Loucy (cell line): ENCODE results near the gene XRCC4.

ENCODE experiments used
- H2AFZ ChIP-seq: fragments of 200-600 bp; sonication (generic); 2 replicates; pipeline ENCODE4 v1.6.0; 2016; ENCODE audit warnings: antibody characterized with exemption, mild to moderate bottlenecking, low read length, moderate library complexity
- H3F3A ChIP-seq: fragments of 200-600 bp; 2 replicates; pipeline ENCODE4 v1.6.0; 2016; ENCODE audit warnings: antibody characterized with exemption, low read depth, mild to moderate bottlenecking
- H3K27me3 ChIP-seq: fragments of 200-600 bp; sonication (generic); 2 replicates; pipeline ENCODE4 v1.6.1; 2014; ENCODE audit warnings: low read length, mild to moderate bottlenecking; ENCODE audit not compliant: insufficient read depth, poor library complexity, severe bottlenecking
- H3K36me3 ChIP-seq: fragments of 200-600 bp; sonication (generic); 2 replicates; pipeline ENCODE4 v1.6.1; 2016; ENCODE audit warnings: low read length; ENCODE audit not compliant: insufficient read depth
- H3K4me1 ChIP-seq: fragments of 200-600 bp; sonication (generic); 2 replicates; pipeline ENCODE4 v1.5.1; 2014; ENCODE audit warnings: low read length, mild to moderate bottlenecking; ENCODE audit not compliant: insufficient read depth, poor library complexity, severe bottlenecking
- H3K4me2 ChIP-seq: fragments of 200-600 bp; sonication (generic); 2 replicates; pipeline ENCODE4 v1.6.0; 2014; ENCODE audit warnings: antibody characterized with exemption, low read length, low read depth, mild to moderate bottlenecking; ENCODE audit not compliant: poor library complexity, severe bottlenecking
- H3K4me3 ChIP-seq: fragments of 200-600 bp; sonication (generic); 2 replicates; pipeline ENCODE4 v1.5.1; 2014; ENCODE audit warnings: low read length, mild to moderate bottlenecking, mixed read lengths; ENCODE audit not compliant: poor library complexity, severe bottlenecking
- H3K79me2 ChIP-seq: fragments of 200-600 bp; sonication (generic); 2 replicates; pipeline ENCODE4 v1.6.1; 2014; ENCODE audit warnings: low read length; ENCODE audit not compliant: insufficient read depth
- H3K9ac ChIP-seq: fragments of 200-600 bp; sonication (generic); 2 replicates; pipeline ENCODE4 v1.6.0; 2014; ENCODE audit warnings: mild to moderate bottlenecking, low read depth, low read length, moderate library complexity; ENCODE audit not compliant: poor library complexity, severe bottlenecking
- H3K9me2 ChIP-seq: fragments of 200-600 bp; sonication (generic); replicated peaks from 2 replicates; pipeline ENCODE4 v1.6.1; 2016; ENCODE audit warnings: low read depth, low read length, mixed read lengths
- H3K9me3 ChIP-seq: fragments of 200-600 bp; sonication (generic); 2 replicates; pipeline ENCODE4 v1.6.1; 2014; ENCODE audit warnings: mild to moderate bottlenecking, antibody characterized with exemption, low read length, low read depth; ENCODE audit not compliant: insufficient read depth
- H4K20me1 ChIP-seq: fragments of 200-600 bp; sonication (generic); 2 replicates; pipeline ENCODE4 v1.6.0; 2014; ENCODE audit warnings: antibody characterized with exemption, low read length, mild to moderate bottlenecking; ENCODE audit not compliant: insufficient read depth, poor library complexity, severe bottlenecking
- CTCF ChIP-seq: fragments of 200-600 bp; sonication (generic); conservative IDR thresholded peaks from 2 replicates; pipeline ENCODE4 v1.5.1; 2014; ENCODE audit warnings: mild to moderate bottlenecking, antibody characterized with exemption, low read length
- EZH2phosphoT487 ChIP-seq: fragments of 200-600 bp; IDR thresholded peaks from 2 replicates; pipeline ENCODE4 v1.6.1; 2018; ENCODE audit warnings: antibody characterized with exemption, mild to moderate bottlenecking, moderate library complexity, borderline replicate concordance

The XRCC4 gene

GRCh38 chr5:83342465-83342864, 265.1 kb downstream of the XRCC4 start:
- no peak overlapping the region for H2AFZ ChIP-seq
- no peaks in the 10 kb centered on the region for H3K27me3 ChIP-seq
- no peaks in the 10 kb centered on the region for H3K79me2 ChIP-seq
- H3K9ac ChIP-seq: no peak overlapping the region
- H4K20me1 ChIP-seq: no peaks in the 10 kb centered on the region
- H3F3A ChIP-seq: no peaks in the 10 kb centered on the region
- H3K9me2 ChIP-seq: no peaks in the 10 kb centered on the region
- no peak overlapping the region for H3K4me3 ChIP-seq
- peaks cover 2% of the 10 kb centered on the region; the same call in 1 of the 2 replicates for H3K9me3 ChIP-seq
- no peaks in the 10 kb centered on the region for H3K36me3 ChIP-seq
- no peak for TF ChIP-seq CTCF
- no peak for TF ChIP-seq EZH2phosphoT487
- H3K4me1 ChIP-seq: peaks cover 5% of the 10 kb centered on the region
- no peak overlapping the region for H3K4me2 ChIP-seq

GRCh38 chr5:83343299-83343698, 266.0 kb downstream of the XRCC4 start:
- Histone ChIP-seq H3K9me2 (no peaks in the 10 kb centered on the region), H2AFZ (no peak overlapping the region), H3K4me1 (peaks cover 5% of the 10 kb centered on the region), H3K9ac (no peak overlapping the region), H3K4me2 (no peak overlapping the region), H3K36me3 (no peaks in the 10 kb centered on the region), H3K79me2 (no peaks in the 10 kb centered on the region), H3K9me3 (peaks cover 10% of the 10 kb centered on the region; the same call in 1 of the 2 replicates), H3K27me3 (no peaks in the 10 kb centered on the region), H3K4me3 (no peak overlapping the region), H3F3A (no peaks in the 10 kb centered on the region), H4K20me1 (no peaks in the 10 kb centered on the region)
- TF ChIP-seq EZH2phosphoT487 (no peak), CTCF (no peak)

GRCh38 chr5:83345423-83345822, 268.1 kb downstream of the XRCC4 start:
- Histone ChIP-seq H3K4me2 (no peak overlapping the region), H2AFZ (no peak overlapping the region), H3K36me3 (no peaks in the 10 kb centered on the region), H3K9me3 (peaks cover 29% of the 10 kb centered on the region), H3K9ac (no peak overlapping the region), H4K20me1 (no peaks in the 10 kb centered on the region), H3F3A (no peaks in the 10 kb centered on the region), H3K4me3 (no peak overlapping the region), H3K9me2 (no peaks in the 10 kb centered on the region), H3K27me3 (no peaks in the 10 kb centered on the region), H3K79me2 (no peaks in the 10 kb centered on the region), H3K4me1 (peaks cover under 1% of the 10 kb centered on the region)
- TF ChIP-seq CTCF: no peak
- no peak for TF ChIP-seq EZH2phosphoT487
